Body of pancreas (tissue), 4 donors: ENCODE results near the gene HORMAD1. TPM values are rescaled to one million over a fixed set of nuclear protein-coding genes. Genes with fewer than 3 reads are reported as not detected.
"Not testable (repeated sequence)": the region's sequence is repeated elsewhere in the genome, so short reads cannot be mapped to it uniquely, and the experiment has no call there.

Experiments used
- ATAC-seq: fragments of 150-250 bp; one replicate; pipeline ENCODE4 v1.9.1; 2016
- DNase-seq, 4 donors: peaks; one replicate each; pipeline ENCODE4 v3.0.0-alpha.2; 2019
- H3K27ac ChIP-seq, 4 donors: fragments of 200-600 bp; sonication (generic); 1 replicate in 3 of 4; 2 replicates in 1 of 4; pipeline versions ENCODE4 v1.5.1 to v1.6.1; 2016 to 2019; ENCODE audit warnings: mild to moderate bottlenecking in 1 of 4, mixed read lengths in 1 of 4, moderate library complexity in 1 of 4
- H3K27me3 ChIP-seq, 2 donors: fragments of 200-600 bp; sonication (generic); one replicate each; pipeline ENCODE4 v1.6.0; 2016; ENCODE audit warnings: mild to moderate bottlenecking in 1 of 2
- H3K36me3 ChIP-seq, 2 donors: fragments of 200-600 bp; sonication (generic); replicated peaks in 1 of 2; 2 replicates each; pipeline ENCODE4 v1.5.1; 2016; ENCODE audit warnings: low read depth in 2 of 2; ENCODE audit not compliant: insufficient read depth in 1 of 2
- H3K4me1 ChIP-seq: fragments of 200-600 bp; sonication (generic); one replicate; pipeline ENCODE4 v1.6.0; 2016
- H3K4me3 ChIP-seq, 2 donors: fragments of 200-600 bp; sonication (generic); 1 replicate in 1 of 2; 2 replicates in 1 of 2; pipeline ENCODE4 v1.5.1; 2016 to 2019
- H3K9me3 ChIP-seq, 3 donors: fragments of 200-600 bp; sonication (generic); 1 replicate in 2 of 3; 2 replicates in 1 of 3; pipeline ENCODE4 v1.5.1; 2016
- POLR2A ChIP-seq, 3 donors: fragments of 450-650 bp; IDR thresholded peaks; one replicate each; pipeline ENCODE4 v1.6.1; 2016; ENCODE audit warnings: antibody characterized with exemption in 3 of 3, mild to moderate bottlenecking in 2 of 3
- WGBS, 2 donors: methylation state at CpG; one replicate each; pipeline ENCODE4 v1.1.5; 2017; 5-methylcytosine and 5-hydroxymethylcytosine counted together
- intact Hi-C: fragments of 100-400 bp; cut with DNase I; formaldehyde crosslinking; loops from one replicate; pipeline ENCODE4 v1.15.1; 2023
- total RNA-seq, 2 donors: library from RNA; depleted of rRNA; stranded (reverse); fragments of >200 nt; gene quantifications; one replicate each; pipeline ENCODE4 v1.1.0, GENCODE V29; 2016
- TF ChIP-seq, protein P1 (sequence below), 7 experiments: fragments of 450-650 bp in 4 of 7; fragments of 200-600 bp in 3 of 7; sonication (generic) in 3 of 7; IDR thresholded peaks; one replicate each; pipeline ENCODE4 v1.5.1; 2016 to 2019; ENCODE audit warnings: antibody characterized with exemption in 7 of 7

The HORMAD1 gene
- total RNA-seq, 2 donors from 2014 or later, result not detected

GRCh38 chr1:150724336-150724735, 3.6 kb upstream of the HORMAD1 start:
- Histone ChIP-seq H3K36me3 (no peaks in the 10 kb centered on the region), H3K27ac (no peak overlapping the region), H3K9me3 (no peaks in the 10 kb centered on the region), H3K4me3 (no peak overlapping the region), H3K27me3 (no peaks in the 10 kb centered on the region), H3K4me1 (no peaks in the 10 kb centered on the region)
- DNase-seq (no peak), ATAC-seq (no peak)
- WGBS, 2 donors, result 53 to 56% methylated on average over 2 of the region's 2 CpGs
- TF ChIP-seq, protein P1, sequence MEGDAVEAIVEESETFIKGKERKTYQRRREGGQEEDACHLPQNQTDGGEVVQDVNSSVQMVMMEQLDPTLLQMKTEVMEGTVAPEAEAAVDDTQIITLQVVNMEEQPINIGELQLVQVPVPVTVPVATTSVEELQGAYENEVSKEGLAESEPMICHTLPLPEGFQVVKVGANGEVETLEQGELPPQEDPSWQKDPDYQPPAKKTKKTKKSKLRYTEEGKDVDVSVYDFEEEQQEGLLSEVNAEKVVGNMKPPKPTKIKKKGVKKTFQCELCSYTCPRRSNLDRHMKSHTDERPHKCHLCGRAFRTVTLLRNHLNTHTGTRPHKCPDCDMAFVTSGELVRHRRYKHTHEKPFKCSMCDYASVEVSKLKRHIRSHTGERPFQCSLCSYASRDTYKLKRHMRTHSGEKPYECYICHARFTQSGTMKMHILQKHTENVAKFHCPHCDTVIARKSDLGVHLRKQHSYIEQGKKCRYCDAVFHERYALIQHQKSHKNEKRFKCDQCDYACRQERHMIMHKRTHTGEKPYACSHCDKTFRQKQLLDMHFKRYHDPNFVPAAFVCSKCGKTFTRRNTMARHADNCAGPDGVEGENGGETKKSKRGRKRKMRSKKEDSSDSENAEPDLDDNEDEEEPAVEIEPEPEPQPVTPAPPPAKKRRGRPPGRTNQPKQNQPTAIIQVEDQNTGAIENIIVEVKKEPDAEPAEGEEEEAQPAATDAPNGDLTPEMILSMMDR (IDR thresholded peaks at IDR 0.05), result no peak
- no peak for TF ChIP-seq POLR2A (IDR thresholded peaks at IDR 0.05)
- intact Hi-C loops, result no loop called here

DNA sequence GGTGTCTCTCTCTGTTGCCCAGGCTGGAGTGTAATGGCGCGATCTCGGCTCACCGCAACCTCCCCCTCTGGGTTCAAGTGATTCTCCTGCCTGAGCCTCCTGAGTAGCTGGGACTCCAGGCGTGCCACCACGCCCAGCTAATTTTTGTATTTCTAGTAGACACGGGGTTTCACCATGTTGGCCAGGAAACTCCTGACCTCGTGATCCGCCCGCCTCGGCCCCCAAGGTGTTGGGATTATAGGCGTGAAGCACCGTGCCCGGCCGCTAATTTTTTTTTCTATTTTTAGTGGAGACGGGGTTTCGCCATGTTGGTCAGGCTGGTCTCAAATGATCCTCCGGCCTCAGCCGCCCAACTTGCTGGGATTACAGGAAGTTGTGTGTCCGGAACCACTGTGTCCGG, 597 bp downstream of the HORMAD1 start:
- intact Hi-C loops, result no loop called here
- DNase-seq, result no peak
- ATAC-seq, result no peak
- Histone ChIP-seq H3K36me3 (no peaks in the 10 kb centered on the region), H3K27me3 (no peaks in the 10 kb centered on the region), H3K4me3 (no peak overlapping the region), H3K27ac (no peak overlapping the region), H3K9me3 (no peaks in the 10 kb centered on the region), H3K4me1 (no peaks in the 10 kb centered on the region)
- 95 to 98% methylated on average over 16 to 21 of the region's 21 CpGs for WGBS, 2 donors
- TF ChIP-seq, protein P1 (IDR thresholded peaks at IDR 0.05), result no peak

- TF ChIP-seq, protein P1 (IDR thresholded peaks at IDR 0.05), result no peak
- TF ChIP-seq POLR2A (IDR thresholded peaks at IDR 0.05), result no peak
- intact Hi-C loops, result no loop called here
- DNase-seq, result no peak
- H3K27me3 ChIP-seq, result no peaks in the 10 kb centered on the region
- no peaks in the 10 kb centered on the region for H3K4me1 ChIP-seq
- no peaks in the 10 kb centered on the region for H3K36me3 ChIP-seq
- no peaks in the 10 kb centered on the region for H3K9me3 ChIP-seq
- ATAC-seq, result no peak
- 76 to 77% methylated on average over 11 of the region's 11 CpGs for WGBS, 2 donors
- no peak overlapping the region for H3K4me3 ChIP-seq
- no peak overlapping the region for H3K27ac ChIP-seq
Observed at GRCh38 chr1:150718225-150718891, 2.3 kb downstream of the HORMAD1 start.

DNA sequence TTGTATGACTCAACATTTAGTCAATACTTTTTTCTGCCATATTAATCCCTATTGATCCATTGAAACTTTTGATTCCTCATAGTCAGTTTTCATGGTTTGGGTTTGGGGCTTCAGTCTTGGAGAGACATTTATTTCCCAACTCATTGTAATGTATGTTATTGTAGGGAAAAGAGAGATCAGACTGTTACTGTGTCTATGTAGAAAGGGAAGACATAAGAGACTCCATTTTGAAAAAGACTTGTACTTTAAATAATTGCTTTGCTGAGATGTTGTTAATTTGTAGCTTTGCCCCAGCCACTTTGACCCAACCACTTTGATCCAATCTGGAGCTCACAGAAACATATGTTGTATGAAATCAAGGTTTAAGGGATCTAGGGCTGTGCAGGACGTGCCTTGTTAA, 11.7 kb downstream of the HORMAD1 start:
- H3K27me3 ChIP-seq, DNase-seq, H3K27ac ChIP-seq, ATAC-seq, H3K36me3 ChIP-seq, H3K4me3 ChIP-seq, H3K9me3 ChIP-seq, H3K4me1 ChIP-seq, intact Hi-C loops: not testable (repeated sequence)
- whole genome bisulfite sequencing, 2 donors, result 70 to 88% methylated on average over 1 of the region's 1 CpG

- intact Hi-C loops, result no loop called here
- TF ChIP-seq, protein P1 (IDR thresholded peaks at IDR 0.05), result no peak
- no peak for TF ChIP-seq POLR2A (IDR thresholded peaks at IDR 0.05)
- H3K9me3 ChIP-seq, result no peaks in the 10 kb centered on the region
- ATAC-seq (no peak), DNase-seq (no peak)
- no peak overlapping the region for H3K4me3 ChIP-seq
- H3K36me3 ChIP-seq, result no peaks in the 10 kb centered on the region
- no peak overlapping the region for H3K27ac ChIP-seq
- WGBS, 2 donors, result 92 to 93% methylated on average over 2 of the region's 2 CpGs
- H3K27me3 ChIP-seq, result no peaks in the 10 kb centered on the region
- H3K4me1 ChIP-seq, result no peaks in the 10 kb centered on the region
Observed at GRCh38 chr1:150708595-150708994, 12.1 kb downstream of the HORMAD1 start.
